ENCODE results near the gene C18orf54.
A peak's percentile ranks its signal among the peaks of the same experiment; 100 is the strongest.
"Not testable (repeated sequence)": the region's sequence is repeated elsewhere in the genome, so short reads cannot be mapped to it uniquely, and the experiment has no call there.

The C18orf54 gene

GRCh38 chr18:54357660-54358494 is at the start of gene C18orf54, which contains the start of gene STARD6:
Gene C18orf54 (plus strand): TSS chr18:54357906. CDS start chr18:54360573, 2,667 bp downstream.
Gene STARD6 (minus strand): TSS chr18:54357858. CDS start chr18:54354573, 3,285 bp downstream.
- DNase-seq, result peak; percentile 72

GRCh38 chr18:54309564-54309963 is 48.1 kb upstream of the C18orf54 start:
- DNase-seq, result not testable (repeated sequence)

GRCh38 chr18:54316071-54316820 is 41.5 kb upstream of the C18orf54 start:
- no peak for DNase-seq

GRCh38 chr18:54323561-54323960 is 34.1 kb upstream of the C18orf54 start:
- DNase-seq, result no peak

GRCh38 chr18:54323970-54324369 is 33.7 kb upstream of the C18orf54 start:
- no peak for DNase-seq

GRCh38 chr18:54327818-54328217 is 29.9 kb upstream of the C18orf54 start:
- DNase-seq, result no peak

- DNase-seq, result no peak
Measured at GRCh38 chr18:54329787-54330186, 27.9 kb upstream of the C18orf54 start.

GRCh38 chr18:54330768-54331548 is 26.7 kb upstream of the C18orf54 start:
- DNase-seq, result no peak

GRCh38 chr18:54335638-54336173 is 22.0 kb upstream of the C18orf54 start:
- DNase-seq, result no peak

GRCh38 chr18:54338230-54338629 is 19.5 kb upstream of the C18orf54 start:
- DNase-seq, result no peak

GRCh38 chr18:54351186-54351585 is 6.5 kb upstream of the C18orf54 start:
- DNase-seq, result no peak

- no peak for DNase-seq
Measured at GRCh38 chr18:54357082-54357659, 535 bp upstream of the C18orf54 start.

- DNase-seq, result no peak
Measured at GRCh38 chr18:54358495-54359040, 862 bp downstream of the C18orf54 start.

- DNase-seq, result no peak
Measured at GRCh38 chr18:54359233-54359632, 1.5 kb downstream of the C18orf54 start.

GRCh38 chr18:54360406-54360805 is 2.7 kb downstream of the C18orf54 start:
- DNase-seq, result no peak

- no peak for DNase-seq
Measured at GRCh38 chr18:54378057-54378456, 20.4 kb downstream of the C18orf54 start.

- no peak for DNase-seq
Measured at GRCh38 chr18:54381640-54382039, 23.9 kb downstream of the C18orf54 start.

- no peak for DNase-seq
Measured at GRCh38 chr18:54382076-54382475, 24.4 kb downstream of the C18orf54 start.

- no peak for DNase-seq
Measured at GRCh38 chr18:54382733-54383252, 25.1 kb downstream of the C18orf54 start.

GRCh38 chr18:54386043-54386442 is 28.3 kb downstream of the C18orf54 start:
- DNase-seq, result no peak

GRCh38 chr18:54386800-54387495 is 29.2 kb downstream of the C18orf54 start:
- not testable (repeated sequence) for DNase-seq
